PC-9 (cell line): ENCODE measurements around the gene PSRC1. TPM values are rescaled to one million over a fixed set of nuclear protein-coding genes. Genes with fewer than 3 reads are reported as not detected.

ENCODE experiments used
- BruUV-seq: library from RNA; stranded (reverse); fragments of 400-500 nt; replicated peaks from 2 replicates; lab custom pipeline; 2021; lab: Mats Ljungman, UMichigan
- CTCF ChIA-PET: fragments of 300-600 bp; sonication (Branson Sonifier 250); formaldehyde crosslinking; loops from one replicate; lab custom pipeline; 2022; ENCODE audit warnings: antibody characterized with exemption; lab: Charles Lee
- POLR2A ChIA-PET: fragments of 300-600 bp; sonication (Branson Sonifier 250); formaldehyde crosslinking; loops from one replicate; lab custom pipeline; 2022; ENCODE audit warnings: antibody characterized with exemption; ENCODE audit not compliant: unreplicated experiment; lab: Charles Lee
- DNase-seq, 2 experiments: peaks; one replicate each; pipeline versions ENCODE4 v3.0.0 to v3.0.0-alpha.2; 2015 to 2022; ENCODE audit warnings: mixed read lengths in 1 of 2
- H2AFZ ChIP-seq: fragments of 200-600 bp; sonication (generic); 2 replicates; pipeline ENCODE4 v1.8.1; 2017; ENCODE audit warnings: antibody characterized with exemption
- H3F3A ChIP-seq: fragments of 200-600 bp; sonication (generic); 2 replicates; pipeline ENCODE4 v1.8.1; 2017; ENCODE audit warnings: antibody characterized with exemption, mild to moderate bottlenecking, low read depth; ENCODE audit not compliant: insufficient read depth
- H3K27ac ChIP-seq: fragments of 200-600 bp; sonication (generic); 2 replicates; pipeline ENCODE4 v1.6.1; 2016; ENCODE audit warnings: mixed run types
- H3K27me3 ChIP-seq: fragments of 200-600 bp; sonication (generic); 2 replicates; pipeline ENCODE4 v1.6.1; 2016; ENCODE audit warnings: low read depth, mixed run types; ENCODE audit not compliant: insufficient read depth
- H3K36me3 ChIP-seq: fragments of 200-600 bp; sonication (generic); 2 replicates; pipeline ENCODE4 v1.6.1; 2016; ENCODE audit warnings: low read depth, mixed run types
- H3K4me1 ChIP-seq: fragments of 200-600 bp; sonication (generic); replicated peaks from 2 replicates; pipeline ENCODE4 v1.6.1; 2016; ENCODE audit warnings: mixed run types; ENCODE audit not compliant: insufficient read depth
- H3K4me2 ChIP-seq: fragments of 200-600 bp; sonication (generic); 2 replicates; pipeline ENCODE4 v1.6.1; 2017; ENCODE audit warnings: mixed run types
- H3K4me3 ChIP-seq: fragments of 200-600 bp; sonication (generic); 2 replicates; pipeline ENCODE4 v1.6.1; 2016; ENCODE audit warnings: mixed run types
- H3K79me2 ChIP-seq: fragments of 200-600 bp; sonication (generic); 2 replicates; pipeline ENCODE4 v1.6.1; 2017; ENCODE audit warnings: low read depth, mixed run types
- H3K9me2 ChIP-seq: fragments of 200-600 bp; sonication (generic); 2 replicates; pipeline ENCODE4 v1.8.1; 2017; ENCODE audit warnings: mild to moderate bottlenecking; ENCODE audit not compliant: insufficient read depth
- H3K9me3 ChIP-seq: fragments of 200-600 bp; sonication (generic); 2 replicates; pipeline ENCODE4 v1.8.1; 2016; ENCODE audit warnings: low read depth; ENCODE audit not compliant: insufficient read depth
- H4K20me1 ChIP-seq: fragments of 200-600 bp; sonication (generic); 2 replicates; pipeline ENCODE4 v1.8.1; 2017; ENCODE audit not compliant: insufficient read depth
- CTCF ChIP-seq: fragments of 200-600 bp; sonication (generic); conservative IDR thresholded peaks from 2 replicates; pipeline ENCODE4 v1.6.1; 2017; ENCODE audit warnings: mixed run types, antibody characterized with exemption, mild to moderate bottlenecking, moderate library complexity
- EZH2 ChIP-seq: fragments of 200-600 bp; sonication (generic); IDR thresholded peaks from 2 replicates; pipeline ENCODE4 v1.8.0; 2017; ENCODE audit warnings: antibody characterized with exemption, low read depth
- intact Hi-C: fragments of 100-400 bp; cut with micrococcal nuclease; formaldehyde crosslinking; loops from one replicate; pipeline ENCODE4 v1.10.0; 2022; ENCODE audit not compliant: unreplicated experiment
- total RNA-seq: library from RNA; stranded (reverse); gene quantifications from 2 replicates; pipeline ENCODE4 v1.2.3, GENCODE V29; 2021

PSRC1 gene
- total RNA-seq, 1 experiment from 2014 or later = 26.4 TPM

- Histone ChIP-seq H3K27me3 (no peaks in the 10 kb centered on the region), H4K20me1 (no peaks in the 10 kb centered on the region), H3K4me2 (no peak overlapping the region), H2AFZ (no peak overlapping the region), H3K27ac (no peak overlapping the region), H3K9me3 (no peaks in the 10 kb centered on the region), H3K4me1 (peaks cover 10% of the 10 kb centered on the region), H3F3A (peaks cover 11% of the 10 kb centered on the region; the same call in 1 of the 2 replicates), H3K79me2 (no peaks in the 10 kb centered on the region), H3K36me3 (no peaks in the 10 kb centered on the region), H3K9me2 (no peaks in the 10 kb centered on the region), H3K4me3 (no peak overlapping the region)
- CTCF ChIA-PET = interaction anchor here (1.0 to 1.1 kb wide), 3 partner anchors 16 to 269 kb away, joined by 3 to 5 read pairs (median 4); a partner anchor contains a TSS
- POLR2A ChIA-PET = no interaction called here
- TF ChIP-seq EZH2 (no peak), CTCF (no peak)
- intact Hi-C loops = loop anchor here (1.0 to 10.0 kb wide), 9 partner anchors 11 to 308 kb away; partner anchors contain the start of gene WDR47
- DNase-seq = no peak
- BruUV-seq = no TSS peak
Measured at GRCh38 chr1:109263234-109263596, 19.7 kb downstream of the PSRC1 start.

DNA sequence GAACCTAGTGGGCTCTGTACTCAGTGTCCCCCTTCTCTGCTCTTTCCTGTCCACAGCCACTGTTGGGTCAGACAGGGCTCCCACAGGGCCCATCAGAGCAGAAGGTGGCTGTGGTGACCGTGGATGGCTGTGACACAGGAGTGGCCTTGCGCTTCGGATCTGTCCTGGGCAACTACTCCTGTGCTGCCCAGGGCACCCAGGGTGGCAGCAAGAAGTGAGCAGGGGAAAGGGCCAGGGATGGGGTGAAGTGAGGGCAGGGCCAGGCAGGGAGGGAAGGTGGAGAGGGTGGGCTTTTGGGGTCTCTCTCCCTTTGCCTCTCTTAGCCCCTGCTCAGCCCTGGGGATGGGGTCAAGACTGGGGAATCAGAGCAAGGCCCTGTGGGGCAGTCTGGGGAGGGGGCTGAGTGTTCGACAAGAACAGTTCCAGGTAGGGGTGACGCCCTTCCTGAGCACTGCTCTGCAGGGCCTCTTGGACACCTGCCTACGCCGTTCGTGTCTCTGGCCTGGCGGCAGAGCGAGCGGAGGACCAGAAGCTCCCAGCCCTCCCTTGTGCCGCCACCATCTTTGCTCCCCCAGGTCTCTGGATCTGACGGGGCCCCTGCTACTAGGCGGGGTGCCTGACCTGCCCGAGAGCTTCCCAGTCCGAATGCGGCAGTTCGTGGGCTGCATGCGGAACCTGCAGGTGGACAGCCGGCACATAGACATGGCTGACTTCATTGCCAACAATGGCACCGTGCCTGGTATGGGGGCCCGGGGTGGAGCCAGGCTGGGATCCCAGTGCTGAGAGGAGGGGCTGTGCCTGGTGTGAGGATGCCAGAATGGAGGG is 20.5 kb downstream of the PSRC1 start:
- Histone ChIP-seq H3K4me3 (no peak overlapping the region), H2AFZ (no peak overlapping the region), H3K4me1 (peaks cover 14% of the 10 kb centered on the region), H3K27ac (no peak overlapping the region), H3K27me3 (no peaks in the 10 kb centered on the region), H3K36me3 (no peaks in the 10 kb centered on the region), H4K20me1 (no peaks in the 10 kb centered on the region), H3K9me2 (no peaks in the 10 kb centered on the region), H3K79me2 (no peaks in the 10 kb centered on the region), H3K9me3 (no peaks in the 10 kb centered on the region), H3F3A (peaks cover 14% of the 10 kb centered on the region; the same call in 1 of the 2 replicates), H3K4me2 (no peak overlapping the region)
- POLR2A ChIA-PET = no interaction called here
- no TSS peak for BruUV-seq
- intact Hi-C loops = loop anchor here (1.0 to 10.0 kb wide), 9 partner anchors 12 to 308 kb away; partner anchors contain the start of gene WDR47
- CTCF ChIA-PET = interaction anchor here (1.1 kb wide), 1 partner anchor 16 kb away, joined by 3 read pairs; no protein-coding TSS in a partner anchor
- no peak for DNase-seq
- TF ChIP-seq EZH2 = no peak
- no peak for TF ChIP-seq CTCF

DNA sequence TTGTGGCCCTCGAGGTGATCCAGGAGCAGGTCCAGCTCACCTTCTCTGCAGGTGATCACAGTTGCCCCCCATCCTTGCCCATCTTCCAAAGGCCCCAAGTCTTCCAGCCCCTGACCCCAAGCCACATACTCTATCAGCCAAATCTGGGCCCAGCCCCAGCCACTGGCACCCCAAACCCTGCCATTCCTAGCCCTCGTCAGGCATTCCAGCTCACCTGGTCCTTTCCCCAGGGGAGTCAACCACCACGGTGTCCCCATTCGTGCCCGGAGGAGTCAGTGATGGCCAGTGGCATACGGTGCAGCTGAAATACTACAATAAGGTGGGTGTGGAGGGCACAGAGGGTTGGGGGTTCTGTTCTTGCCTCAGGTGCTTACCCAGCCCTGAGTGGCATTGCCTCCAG is 21.4 kb downstream of the PSRC1 start:
- TF ChIP-seq EZH2 = no peak
- no peak for TF ChIP-seq CTCF
- CTCF ChIA-PET = no interaction called here
- H2AFZ ChIP-seq = no peak overlapping the region
- H3K9me3 ChIP-seq = no peaks in the 10 kb centered on the region
- no peak overlapping the region for H3K4me3 ChIP-seq
- H3K27me3 ChIP-seq = no peaks in the 10 kb centered on the region
- intact Hi-C loops = loop anchor here (5.0 to 10.0 kb wide), 2 partner anchors 219 to 307 kb away; partner anchors contain the start of gene WDR47
- no peaks in the 10 kb centered on the region for H3K9me2 ChIP-seq
- no peaks in the 10 kb centered on the region for H4K20me1 ChIP-seq
- BruUV-seq = no TSS peak
- peaks cover 14% of the 10 kb centered on the region for H3K4me1 ChIP-seq
- no peak overlapping the region for H3K27ac ChIP-seq
- peaks cover 17% of the 10 kb centered on the region for H3F3A ChIP-seq
- H3K79me2 ChIP-seq = no peaks in the 10 kb centered on the region
- H3K4me2 ChIP-seq = no peak overlapping the region
- no peaks in the 10 kb centered on the region for H3K36me3 ChIP-seq
- no peak for DNase-seq
- POLR2A ChIA-PET = no interaction called here
